ENCODE results near the gene SLC7A11. TPM values are rescaled to one million over a fixed set of nuclear protein-coding genes. Genes with fewer than 3 reads are reported as not detected.

The SLC7A11 gene
- total RNA-seq, 4 donors from 2014 or later = 6.2 to 39.8 (median 8.8) TPM

- no peak overlapping the region for H3K4me3 ChIP-seq (replicated peaks in 1 of 3)
- no peaks in the 10 kb centered on the region for H3K36me3 ChIP-seq
- no peaks in the 10 kb centered on the region for H3K9me3 ChIP-seq
- TF ChIP-seq CTCF (IDR thresholded peaks at IDR 0.05) (no peak), POLR2A (IDR thresholded peaks at IDR 0.05) (no peak)
- H3K4me1 ChIP-seq = peaks cover 0 to 2% of the 10 kb centered on the region in 2 donors
- intact Hi-C loops (cut with DNase I) = no loop called here
- H3K27ac ChIP-seq = no peak overlapping the region
- 91 to 96% methylated on average over 2 of the region's 2 CpGs for WGBS, 2 donors
- no peaks in the 10 kb centered on the region for H3K27me3 ChIP-seq
- no peak for DNase-seq
Measured at GRCh38 chr4:138248058-138248457, 5.9 kb upstream of the SLC7A11 start.

DNA sequence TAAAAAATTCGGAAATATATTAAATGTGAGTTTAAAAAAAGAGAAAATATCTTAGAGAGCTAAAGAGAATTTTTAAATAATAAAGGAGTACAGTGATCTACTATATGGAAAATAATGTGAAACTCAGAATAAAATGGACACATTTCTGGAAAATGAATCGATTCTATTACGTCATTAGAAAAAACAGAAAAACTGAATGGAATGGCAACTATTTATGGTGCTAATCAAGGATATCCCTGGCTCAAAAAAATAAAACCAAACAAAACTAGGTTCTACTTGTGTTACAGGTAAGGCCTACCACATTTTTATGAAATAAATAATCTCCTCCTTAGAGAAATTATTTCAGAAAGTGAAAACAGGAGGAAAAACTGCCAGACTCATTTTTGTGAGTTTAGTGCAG lies 5.5 kb upstream of the SLC7A11 start:
- Histone ChIP-seq H3K36me3 (no peaks in the 10 kb centered on the region), H3K9me3 (no peaks in the 10 kb centered on the region), H3K27ac (no peak overlapping the region), H3K4me3 (replicated peaks in 1 of 3) (no peak overlapping the region), H3K4me1 (peaks cover 0 to 6% of the 10 kb centered on the region in 2 donors), H3K27me3 (no peaks in the 10 kb centered on the region)
- intact Hi-C loops (cut with DNase I) = no loop called here
- DNase-seq = no peak
- no peak for TF ChIP-seq POLR2A (IDR thresholded peaks at IDR 0.05)
- 93 to 98% methylated on average over 3 of the region's 3 CpGs for WGBS, 2 donors

DNA sequence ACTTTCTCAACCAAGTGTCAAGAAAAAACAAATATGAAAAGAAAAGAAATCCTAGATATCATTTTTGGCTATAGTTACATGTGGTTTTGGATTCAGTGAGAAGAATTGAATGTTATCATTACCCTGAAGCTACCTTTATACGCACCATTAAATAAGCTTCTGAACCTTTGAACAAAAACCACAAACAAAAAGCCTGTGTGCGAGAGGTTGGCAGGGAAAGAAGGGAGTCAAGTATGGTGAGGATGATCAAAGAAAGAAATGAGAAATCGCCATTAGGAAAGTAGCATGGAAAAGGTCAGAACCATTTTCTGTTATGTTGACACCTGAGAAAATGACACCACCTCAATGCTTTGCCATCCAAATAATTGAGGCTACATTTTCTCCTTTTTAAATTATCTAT lies 1.2 kb upstream of the SLC7A11 start:
- TF ChIP-seq CTCF (IDR thresholded peaks at IDR 0.05) (no peak), POLR2A (IDR thresholded peaks at IDR 0.05) (no peak)
- H3K27ac ChIP-seq = peak overlapping the region; percentile 69 to 88 (median 77)
- no peaks in the 10 kb centered on the region for H3K27me3 ChIP-seq
- peaks cover 0 to 7% of the 10 kb centered on the region in 2 donors for H3K4me1 ChIP-seq
- no peak overlapping the region for H3K4me3 ChIP-seq (replicated peaks in 1 of 3)
- WGBS, 2 donors = 33 to 43% methylated on average over 3 of the region's 3 CpGs
- no peaks in the 10 kb centered on the region for H3K36me3 ChIP-seq
- intact Hi-C loops (cut with DNase I) = no loop called here
- DNase-seq = peak in 1 of 2 donors; percentile 44
- no peaks in the 10 kb centered on the region for H3K9me3 ChIP-seq

- intact Hi-C loops (cut with DNase I) = no loop called here
Measured at GRCh38 chr4:138242834-138243156, 646 bp upstream of the SLC7A11 start.

GRCh38 chr4:138241281-138242075 lies 671 bp downstream of the SLC7A11 start:
- no peaks in the 10 kb centered on the region for H3K9me3 ChIP-seq
- no peaks in the 10 kb centered on the region for H3K27me3 ChIP-seq
- H3K4me3 ChIP-seq (replicated peaks in 1 of 3) = peak overlapping the region in 2 of 3 donors; percentile 9 to 15
- DNase-seq = peak; percentile 42 to 65
- H3K4me1 ChIP-seq = peaks cover 0 to 7% of the 10 kb centered on the region in 2 donors
- 69 to 73% methylated on average over 13 of the region's 13 CpGs for WGBS, 2 donors
- intact Hi-C loops (cut with DNase I) = no loop called here
- H3K27ac ChIP-seq = peak overlapping the region; percentile 75 to 88 (median 77)
- H3K36me3 ChIP-seq = no peaks in the 10 kb centered on the region
- TF ChIP-seq CTCF (IDR thresholded peaks at IDR 0.05) (no peak), POLR2A (IDR thresholded peaks at IDR 0.05) (no peak)

More at GRCh38 chr4:138242834-138243156, 646 bp upstream of the SLC7A11 start:
- TF ChIP-seq CTCF (IDR thresholded peaks at IDR 0.05) = no peak
- TF ChIP-seq POLR2A (IDR thresholded peaks at IDR 0.05) = no peak
- H3K4me3 ChIP-seq (replicated peaks in 1 of 3) = no peak overlapping the region
- WGBS, 2 donors = 40 to 62% methylated on average over 1 of the region's 1 CpG
- no peaks in the 10 kb centered on the region for H3K27me3 ChIP-seq
- DNase-seq = no peak
- H3K27ac ChIP-seq = peak overlapping the region; percentile 69 to 88 (median 77)
- peaks cover 0 to 7% of the 10 kb centered on the region in 2 donors for H3K4me1 ChIP-seq
- H3K36me3 ChIP-seq = no peaks in the 10 kb centered on the region
- no peaks in the 10 kb centered on the region for H3K9me3 ChIP-seq

All from thyroid gland (tissue), 4 donors.